Measurements from ENCODE around the gene PRPS1L1.

Gene PRPS1L1

GRCh38 chr7:17985473-17986239 lies 42.0 kb downstream of the PRPS1L1 start:
- Histone ChIP-seq H3K9ac (ENCODE audit: low read depth, low read length) (no peak overlapping the region), H3K9me3 (ENCODE audit: control insufficient read depth, insufficient read depth, low read length) (no peaks in the 10 kb centered on the region), H3K4me1 (ENCODE audit: control insufficient read depth, insufficient read depth, low read length) (no peaks in the 10 kb centered on the region), H3K4me3 (ENCODE audit: low read depth, low read length) (no peak overlapping the region), H3K36me3 (ENCODE audit: control insufficient read depth, insufficient read depth, low read length) (no peaks in the 10 kb centered on the region), H3K27me3 (ENCODE audit: control insufficient read depth, insufficient read depth, low read length) (no peaks in the 10 kb centered on the region)

GRCh38 chr7:17984288-17984687 lies 43.4 kb downstream of the PRPS1L1 start:
- no peak overlapping the region for H3K4me3 ChIP-seq (ENCODE audit: low read depth, low read length)
- no peak overlapping the region for H3K9ac ChIP-seq (ENCODE audit: low read depth, low read length)
- no peaks in the 10 kb centered on the region for H3K27me3 ChIP-seq (ENCODE audit: control insufficient read depth, insufficient read depth, low read length)
- no peaks in the 10 kb centered on the region for H3K9me3 ChIP-seq (ENCODE audit: control insufficient read depth, insufficient read depth, low read length)
- H3K36me3 ChIP-seq (ENCODE audit: control insufficient read depth, insufficient read depth, low read length) = no peaks in the 10 kb centered on the region
- no peaks in the 10 kb centered on the region for H3K4me1 ChIP-seq (ENCODE audit: control insufficient read depth, insufficient read depth, low read length)

GRCh38 chr7:17983221-17984062 lies 44.2 kb downstream of the PRPS1L1 start:
- Histone ChIP-seq H3K4me3 (ENCODE audit: low read depth, low read length) (no peak overlapping the region), H3K4me1 (ENCODE audit: control insufficient read depth, insufficient read depth, low read length) (no peaks in the 10 kb centered on the region), H3K27me3 (ENCODE audit: control insufficient read depth, insufficient read depth, low read length) (no peaks in the 10 kb centered on the region), H3K9me3 (ENCODE audit: control insufficient read depth, insufficient read depth, low read length) (no peaks in the 10 kb centered on the region), H3K9ac (ENCODE audit: low read depth, low read length) (no peak overlapping the region), H3K36me3 (ENCODE audit: control insufficient read depth, insufficient read depth, low read length) (no peaks in the 10 kb centered on the region)

- Histone ChIP-seq H3K4me3 (ENCODE audit: low read depth, low read length) (no peak overlapping the region), H3K36me3 (ENCODE audit: control insufficient read depth, insufficient read depth, low read length) (no peaks in the 10 kb centered on the region), H3K27me3 (ENCODE audit: control insufficient read depth, insufficient read depth, low read length) (no peaks in the 10 kb centered on the region), H3K9ac (ENCODE audit: low read depth, low read length) (no peak overlapping the region), H3K9me3 (ENCODE audit: control insufficient read depth, insufficient read depth, low read length) (no peaks in the 10 kb centered on the region), H3K4me1 (ENCODE audit: control insufficient read depth, insufficient read depth, low read length) (no peaks in the 10 kb centered on the region)
These were observed 50.7 kb downstream of the PRPS1L1 start for GRCh38 chr7:17976952-17977351.
